ENCODE data around the gene PYHIN1.

The PYHIN1 gene

GRCh38 chr1:159023723-159024122 is 92.4 kb downstream of the PYHIN1 start:
- no peak for DNase-seq

- no peak for DNase-seq
Measured at GRCh38 chr1:159025043-159025442, 93.7 kb downstream of the PYHIN1 start.

Data from NCI-H2081 (cell line).